Stimulated activated CD8-positive, alpha-beta memory T cell treated with anti-CD3 and anti-CD28 coated beads, Interleukin-7, amount 100 ng/mL, for 1 hour (primary cell): ENCODE results near the gene IDE.

Source experiments
- DNase-seq, 2 donors: peaks; one replicate each; pipeline ENCODE4 v3.0.0-alpha.2; 2020; ENCODE audit warnings: low read depth in 2 of 2

IDE gene

GRCh38 chr10:92567952-92568600 is 5.8 kb downstream of the IDE start:
- no peak for DNase-seq

GRCh38 chr10:92562424-92562823 is 11.5 kb downstream of the IDE start:
- DNase-seq = no peak

GRCh38 chr10:92559046-92559445 is 14.8 kb downstream of the IDE start:
- no peak for DNase-seq

- no peak for DNase-seq
Observed at GRCh38 chr10:92553959-92554358, 19.9 kb downstream of the IDE start.

GRCh38 chr10:92552310-92552709 is 21.6 kb downstream of the IDE start:
- DNase-seq = no peak

- no peak for DNase-seq
Observed at GRCh38 chr10:92550924-92551323, 23.0 kb downstream of the IDE start.

- no peak for DNase-seq
Observed at GRCh38 chr10:92547676-92548075, 26.2 kb downstream of the IDE start.

- no peak for DNase-seq
Observed at GRCh38 chr10:92545556-92545955, 28.3 kb downstream of the IDE start.

GRCh38 chr10:92544296-92544695 is 29.6 kb downstream of the IDE start:
- no peak for DNase-seq

- DNase-seq = no peak
Observed at GRCh38 chr10:92542458-92542857, 31.4 kb downstream of the IDE start.

GRCh38 chr10:92541583-92541982 is 32.3 kb downstream of the IDE start:
- DNase-seq = no peak

- DNase-seq = no peak
Observed at GRCh38 chr10:92538231-92538958, 35.5 kb downstream of the IDE start.

- no peak for DNase-seq
Observed at GRCh38 chr10:92530891-92531535, 42.9 kb downstream of the IDE start.

- DNase-seq = no peak
Observed at GRCh38 chr10:92530421-92530820, 43.5 kb downstream of the IDE start.

- no peak for DNase-seq
Observed at GRCh38 chr10:92527716-92528115, 46.2 kb downstream of the IDE start.

- DNase-seq = no peak
Observed at GRCh38 chr10:92523639-92524038, 50.3 kb downstream of the IDE start.

GRCh38 chr10:92517034-92517655 is 56.7 kb downstream of the IDE start:
- DNase-seq = peak; percentile 44 to 49

GRCh38 chr10:92508866-92509265 is 65.0 kb downstream of the IDE start:
- no peak for DNase-seq

GRCh38 chr10:92506336-92506735 is 67.6 kb downstream of the IDE start:
- DNase-seq = no peak

- DNase-seq = no peak
Observed at GRCh38 chr10:92505044-92505443, 68.8 kb downstream of the IDE start.

GRCh38 chr10:92502296-92502808 is 71.5 kb downstream of the IDE start:
- DNase-seq = no peak

GRCh38 chr10:92493362-92493761 is 80.5 kb downstream of the IDE start:
- DNase-seq = no peak
